Left cardiac atrium (tissue), 4 donors: Measurements from ENCODE around the gene PAK6. TPM values are rescaled to one million over a fixed set of nuclear protein-coding genes. Genes with fewer than 3 reads are reported as not detected.

Experiments used
- ATAC-seq, 2 donors: fragments of 200-7000 bp; cut with Tn5 transposase; one replicate each; pipeline ENCODE4 v1.9.1; 2020; ENCODE audit warnings: mild to moderate bottlenecking in 2 of 2, moderate library complexity in 2 of 2
- DNase-seq: peaks from one replicate; pipeline ENCODE4 v3.0.0-alpha.2; 2020
- intact Hi-C, 2 donors: fragments of 100-400 bp; cut with DNase I; formaldehyde crosslinking; loops; one replicate each; pipeline versions ENCODE4 v1.14.1 to v1.15.1; 2022 to 2023
- long read RNA-seq: library from polyadenylated mRNA; unstranded; transcript quantifications from one replicate; pipeline ENCODE4 v2.0.0, GENCODE V29; 2021
- total RNA-seq, 2 donors: library from RNA; stranded (reverse); fragmentation: NEBNext Ultra II Directional; extraction: Animal tissue kit (Norgen Biotek cat#: 25700); gene quantifications; one replicate each; pipeline ENCODE4 v1.2.1, GENCODE V29; 2021
- donor health status: DM: no; HTN: yes; CAD: no.
- donor health status: DM: no; HTN: yes; CAD: no; lungs with severe emphysema.
- donor health status: DM: yes; HTN: yes; CAD: no.
- donor health status: Dilated cardiomyopathy.

The PAK6 gene
- 10 to 100 TPM in 1 of 2 donors, 1 to 10 TPM in 1; 6.8 to 10.1 TPM for total RNA-seq
- long read RNA-seq, partial matches to known transcripts, result 2 of 11 reads
- long read RNA-seq, other reads (novel, unspliced or antisense), result 8 of 11 reads

DNA sequence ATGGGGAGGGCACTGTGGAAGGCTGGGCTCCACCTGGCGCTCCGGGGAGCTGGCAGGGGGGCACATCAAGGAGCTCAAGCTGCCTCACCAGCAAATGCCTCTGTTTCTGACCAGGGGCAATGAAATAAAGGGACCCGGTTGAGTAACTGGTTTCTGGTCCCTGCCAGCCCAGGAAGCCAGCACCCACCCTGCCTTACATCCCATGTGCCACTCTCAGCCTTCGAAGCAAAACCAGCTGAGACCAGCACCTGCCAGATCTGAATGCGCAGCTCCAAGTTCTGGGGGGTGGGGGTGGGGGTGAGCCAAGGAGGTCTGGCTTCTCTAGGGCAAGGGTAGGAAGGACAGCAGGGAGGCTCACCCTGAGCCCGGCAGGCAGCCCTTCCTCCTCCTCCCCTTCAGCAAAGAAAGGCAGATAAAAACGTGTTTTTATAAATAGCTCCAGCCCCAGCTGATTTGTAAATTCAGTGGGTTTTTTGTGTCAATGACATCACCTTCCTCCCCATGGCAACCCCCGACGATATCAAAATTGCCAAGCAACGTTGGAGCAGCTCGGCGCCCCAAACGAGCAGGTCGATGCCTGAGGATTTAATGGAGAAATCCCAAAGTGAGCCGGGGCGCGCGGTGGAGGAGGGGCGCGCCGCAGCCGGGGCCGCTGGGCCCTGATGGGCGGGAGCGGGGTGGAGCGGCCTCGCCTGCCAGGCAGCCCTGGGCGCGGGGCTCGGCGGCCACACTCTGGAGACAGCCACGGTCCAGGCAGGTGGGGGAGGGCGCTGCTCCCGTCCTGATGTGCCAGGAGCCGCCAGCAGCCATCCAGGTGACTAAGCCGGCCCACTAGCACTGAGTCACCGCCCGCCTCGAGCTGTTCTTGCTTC is at the start of gene PAK6:
PAK6 (plus strand) TSS at position 532 of the 872 bp plus-strand sequence. CDS start 25,723 bp downstream, outside the sequence.
- DNase-seq (peak; percentile 43), ATAC-seq (peak; percentile 82 to 93)
- intact Hi-C loops, result no loop called here

DNA sequence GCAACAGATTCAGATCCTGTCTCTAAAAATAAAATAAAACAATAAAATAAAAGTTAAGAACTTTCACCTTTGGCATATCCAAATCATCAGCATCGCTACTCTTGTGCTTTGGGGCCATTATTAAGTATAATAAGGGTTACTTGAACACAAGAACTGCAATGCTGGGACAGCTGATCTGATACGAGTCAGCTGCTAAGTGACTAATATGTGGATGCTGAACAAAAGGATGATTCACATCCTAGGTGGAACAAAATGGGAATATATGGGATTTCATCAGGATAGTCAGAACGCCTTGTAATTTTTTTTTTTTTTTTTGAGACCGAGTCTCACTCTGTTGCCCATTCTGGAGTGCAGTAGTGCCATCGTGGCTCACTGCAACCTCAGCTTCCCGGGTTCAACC is 48.3 kb upstream of the PAK6 start:
- intact Hi-C loops, result no loop called here
- DNase-seq (no peak), ATAC-seq (no peak)

DNA sequence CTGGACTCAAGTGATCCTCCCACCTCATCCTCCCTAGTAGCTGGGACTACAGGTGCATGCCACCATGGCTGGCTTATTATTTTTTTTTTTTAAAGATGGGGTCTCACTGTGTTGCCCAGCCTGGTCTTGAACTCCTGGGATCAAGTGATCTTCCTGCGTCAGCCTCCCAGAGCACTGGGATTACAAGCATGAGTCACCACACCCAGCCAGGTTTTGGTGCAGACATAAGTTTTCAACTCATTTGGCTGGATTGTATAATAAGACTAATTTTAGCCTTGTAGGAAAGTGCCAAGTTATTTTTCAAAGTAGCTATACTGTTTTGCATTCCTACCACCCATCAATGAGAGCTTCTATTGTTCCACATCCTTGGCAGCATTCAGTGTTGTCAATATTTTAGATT is 45.9 kb upstream of the PAK6 start:
- DNase-seq (no peak), ATAC-seq (no peak)
- intact Hi-C loops, result no loop called here

DNA sequence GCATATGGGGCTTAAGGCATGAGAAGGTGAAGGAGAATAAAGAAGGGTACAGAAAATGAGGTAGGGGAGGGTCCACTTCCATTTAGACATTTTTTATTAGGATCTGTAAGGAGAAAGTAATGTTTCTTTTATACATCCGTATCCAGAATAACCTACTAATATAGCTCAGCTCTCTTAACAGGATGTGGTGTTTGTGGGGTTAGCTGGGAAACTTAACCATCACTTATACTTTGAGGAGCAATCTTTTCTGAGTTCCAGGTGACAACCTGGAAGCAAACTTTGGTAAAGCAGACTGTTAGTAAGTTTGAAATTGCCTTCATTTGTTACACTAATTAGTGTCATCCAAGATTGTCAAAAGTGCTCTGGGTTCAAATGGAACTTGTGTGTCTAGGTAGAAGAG is 41.4 kb upstream of the PAK6 start:
- DNase-seq (no peak), ATAC-seq (no peak)
- intact Hi-C loops, result loop anchor here in 1 of 2 donors (5.0 kb wide), 1 partner anchor 70 kb away; no protein-coding TSS in a partner anchor

DNA sequence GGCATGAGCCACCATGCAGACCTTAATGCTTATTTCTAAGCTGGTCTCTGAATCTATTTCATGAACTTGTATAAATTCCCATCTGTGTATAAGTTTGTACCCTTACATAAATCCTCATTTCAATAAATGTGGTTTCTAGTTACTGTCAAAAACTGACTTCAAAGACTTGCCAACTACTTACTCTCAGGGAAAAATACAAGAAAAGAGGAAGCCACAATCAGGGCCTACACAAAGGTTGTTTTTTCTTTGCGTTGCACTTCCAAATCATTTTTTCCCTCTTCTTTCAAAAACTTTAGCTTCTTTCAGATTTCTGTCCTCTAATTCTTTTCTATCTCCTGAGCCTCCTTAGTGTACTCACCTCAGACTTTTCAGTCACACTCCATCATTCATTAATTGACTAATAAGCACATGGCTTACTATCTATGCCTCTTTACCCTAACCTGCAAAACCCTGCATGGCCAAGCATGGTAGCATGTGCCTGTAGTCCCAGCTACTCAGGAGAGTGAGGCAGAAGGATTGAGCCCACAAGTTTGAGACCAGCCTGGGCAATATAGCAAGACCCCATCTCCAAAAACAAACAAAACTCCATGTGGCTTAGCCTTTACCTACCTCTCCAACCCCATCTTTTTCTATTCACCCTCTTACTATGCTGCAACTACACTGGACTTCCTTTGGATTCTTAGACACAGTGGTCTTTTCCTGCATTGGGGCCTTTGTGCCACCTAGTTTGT is 40.3 kb upstream of the PAK6 start:
- DNase-seq (no peak), ATAC-seq (no peak)
- intact Hi-C loops, result loop anchor here in 1 of 2 donors (5.0 kb wide), 1 partner anchor 71 kb away; no protein-coding TSS in a partner anchor

DNA sequence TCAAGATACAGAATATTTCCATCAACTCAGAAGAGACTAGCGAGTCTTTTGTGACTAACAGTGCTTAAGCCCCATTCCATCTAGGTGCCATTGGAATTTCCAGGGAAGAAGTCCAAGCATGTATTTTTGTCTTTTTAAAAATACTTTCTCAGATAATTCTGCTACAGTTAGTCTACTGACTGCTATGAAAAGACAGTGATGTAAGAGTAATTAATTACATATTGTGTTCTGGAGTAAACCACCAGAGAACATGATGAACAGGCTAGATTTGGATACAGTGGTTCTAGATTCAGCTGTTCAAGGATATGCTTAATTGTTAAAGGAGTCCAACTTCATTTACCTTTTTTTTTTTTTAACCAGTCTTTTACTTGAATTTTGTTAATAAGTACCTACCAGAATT is 34.8 kb upstream of the PAK6 start:
- intact Hi-C loops, result no loop called here
- DNase-seq (no peak), ATAC-seq (no peak)

DNA sequence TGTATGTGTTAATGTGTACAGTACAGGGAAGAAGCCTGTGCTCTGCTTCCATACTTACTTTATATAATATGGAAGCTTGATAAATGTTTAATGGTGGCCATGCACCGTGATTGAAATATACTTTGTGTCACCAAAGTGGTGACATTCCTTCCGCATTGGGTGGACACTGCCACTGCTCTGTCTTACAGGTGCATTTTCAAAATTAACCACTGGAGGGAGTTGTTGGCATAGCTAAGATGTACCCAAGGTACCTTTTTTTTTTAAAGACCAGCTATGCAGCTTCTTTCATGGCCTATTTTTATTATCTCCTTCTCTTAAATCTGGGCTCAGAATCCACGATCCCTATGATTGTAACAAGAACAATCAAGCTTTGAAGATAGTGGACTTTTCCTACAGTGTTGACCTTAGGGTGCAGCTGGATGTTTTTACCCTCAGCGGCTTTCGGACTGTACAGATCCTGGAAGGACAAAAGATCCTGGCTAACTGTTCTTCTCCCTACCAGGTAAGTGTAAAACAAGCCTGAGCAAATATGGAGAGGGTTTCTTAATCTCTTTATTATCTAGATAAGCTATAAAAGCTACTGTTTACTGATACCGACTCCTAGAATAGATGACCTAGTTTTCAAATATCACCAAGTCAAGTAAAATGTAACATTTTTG is 21.6 kb upstream of the PAK6 start:
- ATAC-seq (peak; percentile 90 to 93), DNase-seq (no peak)
- intact Hi-C loops, result loop anchor here in 1 of 2 donors (1.0 to 10.0 kb wide), 3 partner anchors 57 to 208 kb away; no protein-coding TSS in a partner anchor

DNA sequence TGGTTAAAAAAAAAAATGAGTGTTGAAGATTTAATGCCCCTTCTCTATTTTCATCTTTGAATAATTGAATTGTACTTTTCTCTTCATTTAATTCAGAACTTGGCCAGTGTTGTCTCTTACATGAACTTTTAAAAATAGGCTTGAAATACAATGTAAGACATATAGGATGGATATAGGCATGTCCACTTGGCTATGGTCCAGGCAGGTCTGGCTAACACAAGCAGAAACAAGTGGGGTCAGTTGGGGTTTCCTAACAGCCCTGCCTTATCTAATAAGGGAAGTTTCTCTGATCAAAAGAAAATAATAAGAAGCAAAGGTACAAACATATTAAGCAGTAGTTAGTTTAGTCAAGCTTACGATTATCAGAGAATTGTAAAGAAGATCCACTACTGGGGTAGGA is 19.1 kb upstream of the PAK6 start:
- intact Hi-C loops, result loop anchor here (5.0 to 10.0 kb wide), 2 partner anchors 52 to 205 kb away; no protein-coding TSS in a partner anchor
- ATAC-seq, result no peak
- DNase-seq, result no peak

DNA sequence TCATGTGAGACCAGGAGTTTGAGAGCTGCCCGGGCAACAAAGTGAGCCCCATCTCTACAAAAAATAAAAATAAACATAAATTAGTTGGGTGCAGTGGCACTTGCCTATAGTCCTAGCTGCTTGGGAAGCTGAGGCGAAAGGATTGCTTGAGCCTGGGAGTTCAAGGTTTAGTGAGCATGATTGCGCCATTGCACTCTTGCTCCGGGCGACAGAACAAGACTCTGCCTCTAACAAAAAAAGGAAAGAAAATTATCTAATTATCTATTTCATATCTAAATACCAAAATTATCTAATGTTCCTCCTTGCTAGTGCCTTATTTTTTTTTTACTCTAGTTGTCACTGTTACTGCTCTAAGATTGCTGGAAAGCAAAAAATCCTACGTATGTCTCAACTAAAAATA is 16.7 kb upstream of the PAK6 start:
- no peak for DNase-seq
- no peak for ATAC-seq
- intact Hi-C loops, result loop anchor here in 1 of 2 donors (5.0 kb wide), 1 partner anchor 50 kb away; no protein-coding TSS in a partner anchor

DNA sequence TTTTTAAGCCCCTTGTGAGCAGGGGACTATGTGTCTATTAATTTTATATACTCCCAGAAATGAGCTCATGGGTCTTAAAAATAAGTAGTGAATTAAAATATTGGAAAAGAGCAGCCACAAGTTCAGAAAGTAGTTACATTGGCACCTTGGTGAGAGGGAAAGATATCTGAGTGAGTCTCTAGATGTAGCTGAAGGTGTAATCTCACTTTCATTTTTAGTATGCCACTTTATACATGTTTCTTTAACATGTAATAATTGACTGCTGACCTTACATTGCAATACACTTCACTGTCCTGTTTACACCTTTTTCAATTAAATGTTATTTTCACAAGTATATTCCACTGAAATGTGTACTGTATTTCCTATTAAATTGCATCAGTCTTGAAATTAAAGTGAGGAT is 12.1 kb upstream of the PAK6 start:
- intact Hi-C loops, result no loop called here
- no peak for ATAC-seq
- DNase-seq, result no peak

DNA sequence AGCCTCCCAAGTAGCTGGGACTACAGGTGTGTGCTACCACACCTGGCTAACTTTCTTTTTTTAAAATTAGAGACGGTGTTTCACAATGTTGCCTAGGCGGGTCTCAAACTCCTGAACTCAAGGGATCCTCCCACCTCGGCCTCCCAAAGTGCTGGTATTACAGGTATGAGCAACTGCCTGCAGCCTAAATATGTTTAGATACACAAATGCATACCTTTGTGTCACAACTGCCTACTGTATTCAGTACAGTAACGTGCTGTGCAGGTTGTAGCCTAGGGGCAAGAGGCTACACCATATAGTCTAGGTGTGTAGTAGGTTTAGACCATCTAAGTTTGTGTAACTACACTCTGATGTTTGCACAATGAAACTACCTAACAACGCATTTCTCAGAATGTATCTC is 9.5 kb upstream of the PAK6 start:
- ATAC-seq, result no peak
- no peak for DNase-seq
- intact Hi-C loops, result no loop called here

DNA sequence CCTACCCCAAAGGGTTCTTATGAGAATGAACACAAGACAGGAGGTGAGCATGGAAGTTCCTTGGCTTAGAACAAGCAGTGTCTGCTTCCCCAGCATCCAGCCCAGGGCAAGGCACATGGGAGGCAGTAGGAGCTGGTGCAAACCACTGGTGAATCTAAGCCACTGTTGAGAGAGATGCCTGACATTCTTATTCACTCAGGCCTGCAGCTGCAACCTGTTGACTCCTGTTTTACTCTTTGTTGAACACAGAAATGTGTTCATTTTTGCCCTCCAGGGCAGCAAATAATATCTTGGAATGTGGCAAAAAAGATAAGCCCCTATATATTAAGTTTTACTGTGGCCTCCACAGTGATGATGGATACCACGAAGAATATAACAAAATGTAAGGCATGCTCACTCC is 8.9 kb upstream of the PAK6 start:
- intact Hi-C loops, result no loop called here
- ATAC-seq, result no peak
- no peak for DNase-seq

DNA sequence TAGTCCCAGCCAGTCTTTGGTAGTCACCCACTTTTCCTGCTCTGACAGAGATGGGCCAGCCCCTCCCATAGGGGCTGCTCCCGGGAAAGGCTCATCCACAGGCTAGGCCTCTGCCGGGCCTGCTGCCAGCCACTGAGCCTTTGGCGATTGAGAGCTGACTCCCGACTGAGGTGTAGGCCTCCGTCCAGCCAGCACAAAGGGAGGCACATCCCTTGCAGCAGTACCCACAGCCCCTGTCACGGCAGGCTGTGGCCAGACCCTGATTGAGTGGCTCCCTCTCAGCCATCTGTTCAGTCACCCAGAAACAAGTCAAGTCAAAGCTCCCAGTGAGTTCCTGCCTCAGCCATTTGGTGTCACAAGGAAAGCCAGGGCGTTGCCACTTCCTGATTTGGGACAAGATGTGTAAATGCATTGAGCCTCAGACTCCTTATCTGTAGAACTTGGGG is 6.2 kb upstream of the PAK6 start:
- peak; percentile 35 to 51 for ATAC-seq
- no peak for DNase-seq
- intact Hi-C loops, result no loop called here

DNA sequence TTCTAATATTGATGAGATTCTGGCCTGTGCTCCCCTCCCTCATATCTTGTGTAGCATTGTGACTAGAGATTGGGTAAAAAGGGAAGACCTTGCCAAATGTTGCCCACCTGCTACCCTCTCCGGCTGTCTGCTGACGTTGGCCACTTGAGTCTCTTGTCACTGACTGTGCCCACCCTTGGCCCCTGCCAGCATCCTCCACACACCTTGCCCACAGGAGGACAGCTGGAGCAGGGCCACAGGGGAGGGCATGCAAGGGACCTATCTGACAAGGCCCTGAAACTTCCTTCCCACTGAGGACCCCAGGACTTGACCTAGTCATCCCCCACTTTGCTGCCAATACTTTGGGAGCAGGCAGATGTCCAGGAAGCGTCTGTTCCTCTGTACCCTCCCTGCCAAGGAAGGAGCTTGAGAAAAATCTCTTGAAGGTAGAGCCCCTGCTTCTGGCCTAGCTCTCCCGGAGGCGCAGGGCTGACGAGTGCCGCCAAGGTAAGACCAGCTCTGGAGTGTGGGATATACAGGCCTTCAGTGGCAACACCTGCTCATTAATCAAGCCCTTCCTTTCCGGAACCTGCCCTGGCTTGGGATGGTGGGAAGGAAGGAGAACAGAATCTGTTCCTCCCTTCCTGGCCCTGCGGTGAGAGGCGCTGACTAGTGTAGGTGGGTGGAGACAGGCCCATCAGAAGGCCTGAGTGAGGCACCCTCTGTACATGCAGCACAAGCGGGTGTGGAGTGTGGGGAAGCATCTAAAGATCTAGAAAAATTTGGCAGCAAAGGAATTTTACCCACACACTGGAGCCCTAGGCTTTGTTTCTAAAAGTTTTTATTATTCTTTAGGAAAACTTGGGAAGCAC is 4.9 kb upstream of the PAK6 start:
- ATAC-seq, result no peak
- intact Hi-C loops, result no loop called here
- no peak for DNase-seq

DNA sequence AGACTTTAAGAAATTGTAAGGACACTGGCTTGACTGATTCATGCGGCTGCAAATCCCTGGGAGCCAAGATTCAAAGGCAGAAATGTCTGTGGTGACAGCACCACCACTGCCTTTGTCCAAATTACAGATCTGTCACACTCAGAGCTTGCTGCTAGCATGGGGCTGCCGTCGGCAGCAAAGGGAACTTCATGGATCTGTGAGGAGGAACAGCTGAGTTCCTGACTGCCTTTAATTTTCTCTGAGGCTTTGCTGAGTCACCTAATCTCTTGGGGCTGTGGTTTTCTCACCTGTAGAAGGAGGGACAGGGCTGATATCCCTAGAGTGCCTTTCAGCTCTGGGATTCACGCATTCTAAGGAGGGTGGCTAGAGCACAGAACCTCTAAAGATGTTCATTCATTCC is 4.1 kb upstream of the PAK6 start:
- no peak for ATAC-seq
- no peak for DNase-seq
- intact Hi-C loops, result no loop called here

DNA sequence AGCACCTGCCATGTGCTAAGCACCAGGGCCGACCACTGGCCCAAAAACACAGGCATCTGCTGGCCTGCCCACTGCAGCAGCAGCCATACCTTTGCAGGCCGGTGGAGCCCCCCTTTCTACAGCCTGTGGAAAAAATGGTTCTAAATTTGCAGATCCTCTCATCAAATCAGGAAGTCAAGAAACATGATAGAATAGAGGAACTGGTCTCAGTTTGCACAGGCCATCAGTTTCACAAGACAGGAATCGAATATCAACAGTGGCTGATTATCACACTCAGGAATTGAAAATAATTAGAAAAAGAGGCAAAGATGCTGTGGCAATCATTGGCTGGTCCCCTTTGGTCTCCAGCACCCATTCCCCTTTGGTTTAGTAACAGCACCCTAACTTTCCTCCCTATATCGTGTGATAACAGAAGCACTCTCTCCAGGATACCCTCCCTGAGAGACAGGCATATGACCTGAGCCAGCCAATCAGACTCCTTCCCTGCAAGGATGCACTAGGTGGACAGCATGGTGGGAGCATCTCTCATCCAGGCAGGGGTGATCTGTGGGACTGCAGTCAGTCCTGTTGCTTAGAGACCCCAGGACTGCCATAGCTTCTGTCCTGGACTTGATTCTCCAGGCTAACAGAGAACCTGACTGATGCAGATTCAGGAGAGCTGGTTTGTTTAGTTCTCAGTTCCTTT is 3.5 kb upstream of the PAK6 start:
- intact Hi-C loops, result no loop called here
- no peak for DNase-seq
- no peak for ATAC-seq

DNA sequence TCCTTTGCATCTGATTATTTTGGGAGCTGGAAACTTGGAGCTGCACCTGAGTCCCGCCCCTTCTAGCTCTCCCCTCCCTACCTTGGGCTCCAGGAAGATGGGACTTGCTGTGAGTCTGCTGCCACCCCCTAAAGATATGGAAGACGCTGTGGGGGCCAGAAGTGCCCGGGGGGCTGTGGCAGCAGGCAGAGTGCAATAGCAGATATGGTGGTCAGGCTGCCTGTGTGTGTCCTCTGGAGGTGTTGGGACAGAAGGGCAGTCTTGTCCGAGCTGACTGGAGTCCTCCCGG is 485 bp downstream of the PAK6 start:
- ATAC-seq (peak in 1 of 2 donors; percentile 13), DNase-seq (no peak)
- intact Hi-C loops, result no loop called here
